Lower lobe of right lung (tissue), 2 donors: ENCODE measurements around the gene PGBD2. TPM values are rescaled to one million over a fixed set of nuclear protein-coding genes. Genes with fewer than 3 reads are reported as not detected.

ENCODE experiments used
- ATAC-seq, 2 donors: fragments of 200-7000 bp; cut with Tn5 transposase; one replicate each; pipeline ENCODE4 v1.9.1; 2020 to 2022; ENCODE audit warnings: mild to moderate bottlenecking in 2 of 2, moderate library complexity in 2 of 2
- DNase-seq: peaks from one replicate; pipeline ENCODE4 v3.0.0-alpha.2; 2020
- H3K27ac ChIP-seq: fragments of 200-600 bp; one replicate; pipeline ENCODE4 v1.8.0; 2022
- H3K27me3 ChIP-seq: fragments of 200-600 bp; one replicate; pipeline ENCODE4 v1.8.0; 2022; ENCODE audit warnings: low read depth
- H3K36me3 ChIP-seq: fragments of 200-600 bp; one replicate; pipeline ENCODE4 v1.8.0; 2022; ENCODE audit warnings: mild to moderate bottlenecking
- H3K4me1 ChIP-seq: fragments of 200-600 bp; one replicate; pipeline ENCODE4 v1.8.0; 2022
- H3K4me3 ChIP-seq: fragments of 200-600 bp; one replicate; pipeline ENCODE4 v1.8.0; 2022; ENCODE audit warnings: mild to moderate bottlenecking
- H3K9me3 ChIP-seq: fragments of 200-600 bp; one replicate; pipeline ENCODE4 v1.8.0; 2022
- CTCF ChIP-seq: fragments of 200-600 bp; IDR thresholded peaks from one replicate; pipeline ENCODE4 v1.8.0; 2022; ENCODE audit warnings: antibody characterized with exemption, mild to moderate bottlenecking
- intact Hi-C: fragments of 100-400 bp; cut with DNase I; formaldehyde crosslinking; loops from one replicate; pipeline ENCODE4 v1.11.0; 2022
- total RNA-seq: library from RNA; stranded (reverse); fragmentation: NEBNext Ultra II Directional; extraction: Animal tissue kit (Norgen Biotek cat#: 25700); gene quantifications from one replicate; pipeline ENCODE4 v1.2.1, GENCODE V29; 2021
- donor health status: DM: no; HTN: yes; CAD: no; lungs with severe emphysema.

The PGBD2 gene
- total RNA-seq, 1 donor from 2014 or later = 9.1 TPM

DNA sequence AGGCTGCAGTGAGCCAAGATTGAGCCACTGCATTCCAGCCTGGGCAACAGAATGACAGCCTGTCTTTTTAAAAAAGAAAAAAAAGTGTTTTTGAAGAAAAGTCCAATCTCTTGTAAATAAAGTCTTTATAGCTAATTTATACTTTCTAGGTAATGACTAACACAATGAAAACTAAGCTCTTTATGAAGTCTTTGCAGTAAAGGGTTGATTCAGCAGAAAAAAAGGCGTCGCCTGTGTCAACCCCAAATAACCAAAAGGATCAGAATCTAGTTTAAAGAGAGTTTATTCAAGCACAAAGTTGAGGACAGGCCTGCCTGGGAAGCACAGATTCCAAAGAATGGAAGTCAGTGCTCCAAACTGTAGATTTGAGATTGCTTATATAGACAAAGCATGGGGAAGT is 14.3 kb upstream of the PGBD2 start:
- intact Hi-C loops = no loop called here
- Histone ChIP-seq H3K4me1 (no peaks in the 10 kb centered on the region), H3K27ac (no peak overlapping the region), H3K9me3 (no peaks in the 10 kb centered on the region), H3K27me3 (no peaks in the 10 kb centered on the region), H3K4me3 (no peak overlapping the region), H3K36me3 (no peaks in the 10 kb centered on the region)
- DNase-seq = no peak
- ATAC-seq = no peak
- TF ChIP-seq CTCF = no peak

DNA sequence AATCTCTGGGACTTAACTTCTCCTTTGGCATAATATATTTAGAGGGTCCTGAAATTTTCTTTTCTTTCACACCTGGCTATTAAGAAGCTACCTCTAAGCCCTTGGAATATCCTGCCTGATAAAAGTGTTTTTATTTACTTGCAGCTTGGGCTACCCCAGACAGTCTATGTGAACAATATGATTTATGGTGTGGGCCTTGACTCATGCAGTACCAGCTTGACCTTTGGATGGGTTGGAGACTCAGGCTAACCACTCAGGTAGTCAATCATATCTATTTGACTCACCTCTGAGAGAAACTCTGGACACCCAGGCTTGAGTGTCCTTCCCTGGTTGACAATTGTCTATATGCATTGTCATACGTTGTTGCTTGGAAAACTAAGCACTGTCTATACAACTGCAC is 13.4 kb upstream of the PGBD2 start:
- Histone ChIP-seq H3K9me3 (no peaks in the 10 kb centered on the region), H3K27me3 (peaks cover 3% of the 10 kb centered on the region), H3K4me3 (no peak overlapping the region), H3K27ac (no peak overlapping the region), H3K36me3 (no peaks in the 10 kb centered on the region), H3K4me1 (no peaks in the 10 kb centered on the region)
- TF ChIP-seq CTCF = no peak
- DNase-seq = no peak
- intact Hi-C loops = no loop called here
- no peak for ATAC-seq

GRCh38 chr1:248894837-248895236 is 11.2 kb upstream of the PGBD2 start:
- no peaks in the 10 kb centered on the region for H3K36me3 ChIP-seq
- no peak for TF ChIP-seq CTCF
- peaks cover 10% of the 10 kb centered on the region for H3K27me3 ChIP-seq
- no peaks in the 10 kb centered on the region for H3K4me1 ChIP-seq
- H3K27ac ChIP-seq = no peak overlapping the region
- no peak overlapping the region for H3K4me3 ChIP-seq
- intact Hi-C loops = no loop called here
- ATAC-seq = no peak
- H3K9me3 ChIP-seq = no peaks in the 10 kb centered on the region
- DNase-seq = no peak

GRCh38 chr1:248897412-248898337 is 8.4 kb upstream of the PGBD2 start:
- intact Hi-C loops = no loop called here

GRCh38 chr1:248900637-248901036 is 5.4 kb upstream of the PGBD2 start:
- ATAC-seq (no peak), DNase-seq (no peak)
- no peak for TF ChIP-seq CTCF
- intact Hi-C loops = no loop called here
- Histone ChIP-seq H3K27me3 (peaks cover 10% of the 10 kb centered on the region), H3K4me1 (peaks cover 6% of the 10 kb centered on the region), H3K27ac (no peak overlapping the region), H3K36me3 (no peaks in the 10 kb centered on the region), H3K9me3 (no peaks in the 10 kb centered on the region), H3K4me3 (no peak overlapping the region)

More at GRCh38 chr1:248897412-248898337, 8.4 kb upstream of the PGBD2 start:
- no peak for DNase-seq
- H3K9me3 ChIP-seq = no peaks in the 10 kb centered on the region
- no peaks in the 10 kb centered on the region for H3K4me1 ChIP-seq
- no peak for TF ChIP-seq CTCF
- H3K27ac ChIP-seq = no peak overlapping the region
- no peaks in the 10 kb centered on the region for H3K36me3 ChIP-seq
- no peak overlapping the region for H3K4me3 ChIP-seq
- H3K27me3 ChIP-seq = peaks cover 10% of the 10 kb centered on the region
- ATAC-seq = no peak
